Right lung (tissue), 5 donors: ENCODE results near the gene ARFRP1. TPM values are rescaled to one million over a fixed set of nuclear protein-coding genes. Genes with fewer than 3 reads are reported as not detected.

Source experiments
- DNase-seq, 2 donors: peaks; one replicate each; pipeline ENCODE4 v3.0.0-alpha.2; 2013
- polyA plus RNA-seq, 5 donors: library from polyadenylated mRNA; unstranded; fragments of 120-200 nt; gene quantifications; one replicate each; pipeline versions ENCODE4 v1.2.1 to v1.2.3, GENCODE V29; 2013; ENCODE audit warnings: inconsistent platforms in 1 of 5, low replicate concordance in 1 of 5; ENCODE audit not compliant: insufficient read length in 5 of 5, insufficient read depth in 1 of 5

ARFRP1 gene
- polyA plus RNA-seq, 5 donors = 26.6 to 40.2 (median 34.3) TPM

DNA sequence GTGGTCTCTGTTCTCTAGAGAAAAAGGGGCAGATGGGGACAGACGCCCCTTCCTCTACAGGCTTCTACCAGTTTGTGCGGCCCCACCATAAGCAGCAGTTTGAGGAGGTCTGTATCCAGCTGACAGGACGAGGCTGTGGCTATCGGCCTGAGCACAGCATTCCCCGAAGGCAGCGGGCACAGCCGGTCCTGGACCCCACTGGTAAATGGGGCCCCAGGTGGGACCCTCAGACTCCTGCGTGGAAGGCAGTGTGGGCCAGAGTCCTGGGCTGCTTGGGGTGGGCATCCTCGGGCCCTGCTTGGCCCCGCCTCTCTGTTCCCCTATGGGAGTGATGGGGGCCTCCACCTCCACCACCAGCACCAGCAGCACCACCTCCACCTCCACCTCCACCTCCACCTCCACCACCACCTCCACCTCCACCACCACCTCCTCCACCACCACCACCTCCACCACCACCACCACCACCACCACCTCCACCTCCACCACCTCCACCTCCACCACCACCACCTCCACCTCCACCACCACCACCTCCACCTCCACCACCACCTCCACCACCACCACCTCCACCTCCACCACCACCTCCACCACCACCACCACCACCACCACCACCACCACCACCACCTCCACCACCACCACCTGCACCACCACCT, 14.6 kb downstream of the ARFRP1 start:
- no peak for DNase-seq

DNA sequence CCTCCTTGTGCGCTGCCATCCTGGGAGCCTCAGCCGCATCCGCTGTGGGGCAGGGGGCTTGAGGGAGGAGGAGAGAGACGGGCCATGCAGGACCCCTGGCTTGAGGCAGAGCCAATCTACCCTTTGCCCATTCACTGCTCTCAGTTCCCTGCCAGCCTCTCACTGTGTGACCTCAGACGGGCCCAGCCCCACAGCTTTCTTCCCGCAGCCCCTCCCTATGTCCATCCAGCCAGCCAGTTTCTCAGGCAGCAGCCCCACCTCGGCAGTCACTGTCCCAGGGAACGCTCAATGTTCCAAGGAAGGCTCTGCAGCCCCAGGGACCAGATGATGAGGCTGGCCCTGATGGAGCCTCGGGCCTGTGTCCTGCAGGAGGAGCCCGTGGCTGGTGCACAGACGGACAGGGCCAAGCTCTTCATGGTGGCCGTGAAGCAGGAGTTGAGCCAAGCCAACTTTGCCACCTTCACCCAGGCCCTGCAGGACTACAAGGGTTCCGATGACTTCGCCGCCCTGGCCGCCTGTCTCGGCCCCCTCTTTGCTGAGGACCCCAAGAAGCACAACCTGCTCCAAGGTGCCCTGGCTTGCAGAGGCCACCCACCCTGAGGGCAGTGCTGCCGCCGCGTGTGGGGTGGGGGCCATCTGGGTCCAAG, 15.2 kb downstream of the ARFRP1 start:
- DNase-seq = no peak

GRCh38 chr20:63691711-63692435, 15.9 kb downstream of the ARFRP1 start:
- DNase-seq = no peak

DNA sequence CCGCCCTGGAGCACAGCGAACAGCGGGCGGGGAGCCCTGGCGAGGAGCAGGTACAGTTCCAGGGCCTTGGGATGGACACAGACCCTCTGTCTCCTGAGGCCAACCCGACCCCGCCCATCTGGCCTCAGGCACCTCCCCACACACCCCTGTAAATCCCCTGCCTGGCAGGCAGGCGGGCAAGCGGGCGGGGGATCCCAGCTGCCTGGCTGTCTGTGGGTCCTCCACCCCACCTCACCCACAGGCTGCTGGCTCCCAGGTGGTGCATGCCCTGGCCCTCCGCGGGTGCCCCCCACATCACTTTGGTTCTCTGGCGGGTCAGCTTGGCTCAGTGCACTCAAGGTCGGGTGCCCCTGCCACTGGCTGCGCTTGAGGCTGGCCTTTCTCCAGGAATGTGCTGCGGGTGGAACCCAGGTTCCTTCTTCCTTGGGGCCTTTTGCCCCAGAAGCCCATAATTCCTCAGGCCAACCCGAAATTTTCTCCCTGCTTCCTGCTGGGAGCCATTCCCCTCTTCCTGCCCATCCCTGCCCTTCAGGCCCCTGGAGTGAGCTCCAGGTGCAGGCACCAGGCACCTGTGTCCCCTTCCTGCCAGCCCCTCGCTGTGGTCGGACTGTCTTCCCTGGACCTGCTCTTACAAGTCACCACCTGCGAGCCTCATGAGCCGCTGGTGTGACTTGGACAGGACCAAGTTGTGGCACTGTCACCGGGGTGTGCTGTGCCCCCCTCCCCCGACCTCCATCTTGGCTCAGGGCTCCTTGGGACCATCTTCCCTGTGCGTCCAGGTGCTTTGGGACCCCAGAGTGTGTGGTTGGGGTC, 16.7 kb downstream of the ARFRP1 start:
- DNase-seq = no peak

GRCh38 chr20:63690003-63690897, 17.5 kb downstream of the ARFRP1 start:
- no peak for DNase-seq

DNA sequence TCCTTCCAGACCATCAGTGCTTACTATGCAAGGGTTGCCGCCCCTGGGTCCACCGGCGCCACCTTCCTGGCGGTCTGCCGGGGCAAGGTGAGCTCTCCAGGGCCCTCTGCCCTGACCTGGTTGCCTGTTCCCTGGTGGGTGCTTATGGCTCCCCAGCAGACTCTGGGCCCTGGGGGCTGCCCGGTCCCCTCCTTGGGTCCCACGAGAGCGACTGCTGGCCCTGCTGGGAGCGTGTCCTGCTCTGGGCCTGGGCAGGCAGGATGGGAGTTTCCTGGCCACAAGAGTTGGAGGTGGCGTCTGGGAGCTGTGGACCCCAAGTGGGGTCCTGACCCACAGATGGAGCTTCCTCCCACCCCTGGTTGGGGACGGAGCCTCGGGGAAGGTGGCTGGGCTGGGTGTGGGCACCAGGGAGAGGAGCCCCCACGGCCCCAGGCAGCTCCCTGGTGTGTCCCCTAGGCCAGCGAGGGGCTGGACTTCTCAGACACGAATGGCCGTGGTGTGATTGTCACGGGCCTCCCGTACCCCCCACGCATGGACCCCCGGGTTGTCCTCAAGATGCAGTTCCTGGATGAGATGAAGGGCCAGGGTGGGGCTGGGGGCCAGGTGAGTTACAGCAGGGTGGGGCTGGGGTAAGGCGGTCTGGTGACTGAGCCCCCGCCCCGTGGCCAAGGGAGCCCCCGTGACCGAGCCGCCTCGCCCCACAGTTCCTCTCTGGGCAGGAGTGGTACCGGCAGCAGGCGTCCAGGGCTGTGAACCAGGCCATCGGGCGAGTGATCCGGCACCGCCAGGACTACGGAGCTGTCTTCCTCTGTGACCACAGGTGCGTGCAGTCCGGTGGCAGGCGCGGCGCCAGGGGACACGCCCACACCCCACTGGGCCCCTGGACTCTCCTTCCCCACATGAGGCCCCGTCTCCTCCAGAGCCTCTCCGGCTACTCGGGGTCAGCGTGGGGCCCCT, 18.5 kb downstream of the ARFRP1 start:
- no peak for DNase-seq

DNA sequence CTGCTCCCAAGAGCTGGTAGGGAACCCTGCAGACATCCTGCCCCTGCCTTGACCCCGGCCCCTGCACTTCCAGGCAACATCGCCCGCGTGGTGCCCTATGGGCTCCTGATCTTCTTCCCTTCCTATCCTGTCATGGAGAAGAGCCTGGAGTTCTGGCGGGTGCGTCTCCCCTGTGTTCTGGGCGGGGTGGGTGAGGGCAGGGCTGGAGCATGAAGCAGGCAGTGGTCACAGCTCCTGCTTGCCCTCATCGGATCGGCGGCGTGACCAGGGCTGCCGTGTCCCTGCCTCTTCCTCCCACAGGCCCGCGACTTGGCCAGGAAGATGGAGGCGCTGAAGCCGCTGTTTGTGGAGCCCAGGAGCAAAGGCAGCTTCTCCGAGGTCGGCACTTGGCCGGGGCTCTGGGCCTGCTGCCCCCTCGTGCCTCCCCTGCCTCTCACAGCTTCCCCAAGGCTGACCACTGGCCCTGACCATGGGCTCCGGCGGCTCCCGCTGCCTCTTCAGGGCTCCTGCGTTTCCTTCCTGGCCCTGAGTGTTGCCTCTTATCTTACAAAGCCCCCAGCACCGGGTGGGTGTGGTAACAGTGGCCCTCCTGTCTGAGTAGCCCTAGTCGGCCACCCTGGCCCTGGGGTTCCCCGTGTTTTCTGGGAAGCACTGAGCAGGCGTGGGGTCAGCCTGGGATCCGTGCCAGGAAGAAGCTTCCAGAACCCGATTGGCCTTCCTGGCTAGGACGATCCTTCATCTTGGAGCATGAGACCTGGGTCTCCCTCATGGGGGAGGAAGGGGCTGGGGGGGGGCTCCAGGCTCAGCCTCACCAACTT, 19.3 kb downstream of the ARFRP1 start:
- DNase-seq = no peak

DNA sequence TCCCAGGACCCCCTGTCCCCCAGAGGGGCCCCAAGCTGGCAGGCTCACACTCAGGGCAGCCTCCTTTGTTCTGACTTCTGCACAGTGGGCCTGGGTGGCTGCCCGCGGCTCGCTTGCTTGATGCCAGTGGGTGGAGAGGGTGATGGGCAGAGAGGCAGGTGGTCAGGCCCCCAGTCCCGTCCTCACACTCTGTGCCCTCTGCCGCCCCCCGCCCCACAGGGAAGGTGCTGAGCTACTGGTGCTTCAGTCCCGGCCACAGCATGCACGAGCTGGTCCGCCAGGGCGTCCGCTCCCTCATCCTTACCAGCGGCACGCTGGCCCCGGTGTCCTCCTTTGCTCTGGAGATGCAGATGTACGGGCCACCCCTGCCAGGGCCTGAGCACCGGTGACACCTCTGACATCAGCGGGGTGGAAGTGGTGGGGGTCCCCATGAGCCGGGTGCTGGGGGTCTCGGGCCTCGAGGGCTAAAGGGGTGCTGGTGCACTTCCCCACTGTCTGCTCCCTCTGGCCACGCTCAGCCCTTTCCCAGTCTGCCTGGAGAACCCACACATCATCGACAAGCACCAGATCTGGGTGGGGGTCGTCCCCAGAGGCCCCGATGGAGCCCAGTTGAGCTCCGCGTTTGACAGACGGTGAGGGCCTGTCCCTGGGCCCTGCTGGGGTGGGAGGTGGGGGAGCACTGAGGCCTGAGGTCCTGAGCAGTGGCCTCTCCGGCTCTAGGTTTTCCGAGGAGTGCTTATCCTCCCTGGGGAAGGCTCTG, 20.2 kb downstream of the ARFRP1 start:
- no peak for DNase-seq

GRCh38 chr20:63686492-63687321, 21.1 kb downstream of the ARFRP1 start:
- no peak for DNase-seq

- DNase-seq = no peak
Measured at GRCh38 chr20:63686094-63686491, 21.7 kb downstream of the ARFRP1 start.

DNA sequence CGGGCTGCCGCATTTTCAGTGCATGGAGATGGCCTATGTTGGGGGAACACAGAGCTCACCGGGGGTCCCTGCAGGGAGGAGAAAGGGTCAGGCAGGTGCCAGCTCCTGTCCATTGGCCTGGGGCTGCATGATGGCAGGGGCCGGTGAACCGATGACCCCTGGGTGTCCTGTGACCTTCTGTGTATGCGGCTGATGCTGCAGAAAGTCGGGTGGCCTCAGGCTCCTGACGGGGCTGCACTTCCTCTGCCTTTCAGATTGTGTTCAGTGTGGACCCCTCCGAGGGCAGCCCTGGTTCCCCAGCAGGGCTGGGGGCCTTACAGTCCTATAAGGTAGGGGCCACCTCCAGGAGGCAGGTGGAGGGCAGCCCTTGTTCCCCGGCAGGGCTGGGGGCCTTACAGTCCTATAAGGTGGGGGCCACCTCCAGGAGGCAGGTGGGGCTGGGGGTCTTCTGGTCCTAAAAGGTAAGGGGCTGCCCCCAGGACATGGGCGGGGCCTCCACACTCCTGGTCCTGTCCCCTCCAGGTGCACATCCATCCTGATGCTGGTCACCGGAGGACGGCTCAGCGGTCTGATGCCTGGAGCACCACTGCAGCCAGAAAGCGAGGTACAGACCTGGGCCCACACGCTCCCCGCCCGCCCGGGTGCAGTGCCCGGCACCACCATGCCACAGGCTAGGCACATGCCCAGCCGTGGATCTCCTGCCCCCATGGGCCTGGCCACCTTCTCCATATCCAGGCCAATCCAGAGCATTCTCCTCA, 22.3 kb downstream of the ARFRP1 start:
- no peak for DNase-seq

DNA sequence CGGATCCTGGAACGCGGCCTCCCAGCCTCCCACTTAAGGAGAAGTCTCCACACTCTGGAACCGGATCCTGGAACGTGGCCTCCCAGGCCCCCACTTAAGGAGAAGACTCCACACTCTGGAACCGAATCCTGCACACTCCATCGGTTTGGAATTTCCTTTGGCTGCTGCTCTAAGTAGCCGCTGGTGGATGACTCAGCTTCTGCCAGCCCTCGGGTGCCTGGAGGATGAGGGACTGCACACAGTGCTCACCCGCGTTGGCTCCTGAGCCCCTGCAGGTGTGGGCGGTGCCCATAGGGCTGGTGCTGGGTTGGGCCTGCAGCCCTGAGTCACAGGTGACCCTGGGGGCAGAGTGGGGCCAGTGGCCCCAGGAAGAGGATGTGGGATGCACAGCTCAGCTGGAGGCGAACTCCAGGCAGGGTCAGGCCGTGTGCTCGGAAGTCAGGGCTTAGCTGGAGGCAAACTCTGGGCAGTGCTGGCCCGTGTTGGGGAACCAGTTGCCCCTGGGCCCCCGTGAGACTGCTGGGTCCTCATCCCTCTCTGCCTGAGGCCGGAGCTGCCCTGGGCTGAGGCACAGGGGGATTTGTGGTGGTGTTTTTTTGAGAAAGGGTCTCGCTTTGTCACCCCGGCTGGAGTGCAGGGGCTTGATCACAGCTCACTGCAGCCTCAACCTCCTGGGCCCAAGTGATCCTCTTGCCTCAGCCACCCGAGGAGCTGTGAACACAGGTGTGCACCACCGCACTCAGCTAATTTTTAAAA, 25.2 kb downstream of the ARFRP1 start:
- no peak for DNase-seq

DNA sequence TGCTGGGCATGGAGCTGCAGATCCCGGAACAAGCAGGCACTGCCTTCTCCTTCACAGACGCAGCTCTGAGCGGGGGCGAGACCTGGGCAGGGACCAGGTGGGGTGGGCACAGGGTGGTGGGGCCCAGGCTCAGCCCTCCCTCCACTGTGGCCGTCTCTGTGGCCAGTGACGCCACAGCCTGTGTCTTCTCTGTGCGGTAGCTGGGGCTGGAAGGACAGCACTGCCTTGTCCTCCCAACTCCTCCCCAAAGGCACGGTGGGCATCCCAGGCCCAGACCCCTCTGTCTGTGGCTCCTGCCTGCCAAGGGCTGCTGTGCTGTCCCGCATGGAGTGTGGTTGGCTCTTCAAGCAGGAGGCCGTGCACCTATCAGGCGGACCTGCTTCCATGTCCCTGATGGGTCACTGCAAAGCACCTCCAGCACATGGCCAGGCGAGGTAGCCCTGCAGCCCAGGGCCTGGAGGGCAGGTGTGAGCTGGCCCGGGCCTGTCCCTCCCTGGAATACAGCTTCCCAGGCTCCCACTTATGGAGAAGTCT, 26.1 kb downstream of the ARFRP1 start:
- DNase-seq = no peak

- no peak for DNase-seq
Measured at GRCh38 chr20:63680857-63681608, 26.7 kb downstream of the ARFRP1 start.

- no peak for DNase-seq
Measured at GRCh38 chr20:63680427-63680826, 27.3 kb downstream of the ARFRP1 start.
